KG1 (cell line): ENCODE measurements around the gene MAML3.

Experiments
- DNase-seq: peaks from one replicate; lab custom pipeline; 2025; lab: John Stamatoyannopoulos, UW

Gene MAML3

GRCh38 chr4:140071806-140072205 lies 82.2 kb downstream of the MAML3 start:
- peak; percentile 46 for DNase-seq

GRCh38 chr4:140070973-140071372 lies 83.0 kb downstream of the MAML3 start:
- DNase-seq: no peak

GRCh38 chr4:140070366-140070765 lies 83.6 kb downstream of the MAML3 start:
- no peak for DNase-seq

GRCh38 chr4:140069066-140069465 lies 84.9 kb downstream of the MAML3 start:
- no peak for DNase-seq

- DNase-seq: no peak
Measured at GRCh38 chr4:140068271-140068670, 85.7 kb downstream of the MAML3 start.

GRCh38 chr4:140066031-140066930 lies 87.7 kb downstream of the MAML3 start:
- DNase-seq: no peak

- no peak for DNase-seq
Measured at GRCh38 chr4:140065393-140065792, 88.6 kb downstream of the MAML3 start.

GRCh38 chr4:140061659-140062289 lies 92.2 kb downstream of the MAML3 start:
- DNase-seq: no peak

GRCh38 chr4:140061194-140061593 lies 92.8 kb downstream of the MAML3 start:
- DNase-seq: no peak

- no peak for DNase-seq
Measured at GRCh38 chr4:140059159-140059558, 94.8 kb downstream of the MAML3 start.

GRCh38 chr4:140057701-140058100 lies 96.3 kb downstream of the MAML3 start:
- DNase-seq: no peak

GRCh38 chr4:140056015-140056414 lies 98.0 kb downstream of the MAML3 start:
- DNase-seq: no peak

- no peak for DNase-seq
Measured at GRCh38 chr4:140054861-140055260, 99.1 kb downstream of the MAML3 start.

GRCh38 chr4:140053185-140053584 lies 100.8 kb downstream of the MAML3 start:
- no peak for DNase-seq

GRCh38 chr4:140052050-140052449 lies 101.9 kb downstream of the MAML3 start:
- DNase-seq: no peak

GRCh38 chr4:140049849-140050637 lies 103.9 kb downstream of the MAML3 start:
- no peak for DNase-seq

GRCh38 chr4:140049024-140049848 lies 104.7 kb downstream of the MAML3 start:
- DNase-seq: peak; percentile 58

GRCh38 chr4:140048419-140048995 lies 105.5 kb downstream of the MAML3 start:
- DNase-seq: no peak

- DNase-seq: no peak
Measured at GRCh38 chr4:140047786-140048185, 106.2 kb downstream of the MAML3 start.

- DNase-seq: no peak
Measured at GRCh38 chr4:140047017-140047640, 106.9 kb downstream of the MAML3 start.

GRCh38 chr4:140046543-140046942 lies 107.4 kb downstream of the MAML3 start:
- DNase-seq: no peak
